ENCODE results near the gene SPATA31D4.
"Not testable (repeated sequence)": the region's sequence is repeated elsewhere in the genome, so short reads cannot be mapped to it uniquely, and the experiment has no call there.

The SPATA31D4 gene

DNA sequence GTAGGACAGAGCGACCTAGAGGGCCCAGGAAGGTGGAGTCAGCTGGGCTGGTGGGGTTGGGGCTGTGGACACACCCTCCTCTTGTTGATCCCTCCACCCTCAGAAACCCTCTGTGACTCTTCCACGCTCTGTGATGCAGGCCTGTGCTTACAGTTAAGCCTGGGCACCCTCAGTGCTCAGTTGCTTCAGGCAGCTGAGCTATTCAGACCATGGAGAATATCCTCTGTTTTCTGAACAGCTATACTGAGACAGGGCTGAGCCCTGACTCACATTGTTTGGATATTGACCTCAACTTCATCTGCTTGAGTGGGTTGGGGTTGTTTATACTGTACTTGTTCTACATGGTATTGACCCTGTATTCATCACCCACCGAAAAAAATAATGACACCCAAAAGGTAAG is at the start of gene SPATA31D4:
TSS of gene SPATA31D4 (plus strand) at position 124 of the 400 bp plus-strand sequence. CDS start at position 210, 86 bp downstream.
- DNase-seq (ENCODE audit: low spot score), result not testable (repeated sequence)

- DNase-seq (ENCODE audit: low spot score), result no peak
These were observed 49.7 kb upstream of the SPATA31D4 start for GRCh38 chr9:81878530-81878929.

DNA sequence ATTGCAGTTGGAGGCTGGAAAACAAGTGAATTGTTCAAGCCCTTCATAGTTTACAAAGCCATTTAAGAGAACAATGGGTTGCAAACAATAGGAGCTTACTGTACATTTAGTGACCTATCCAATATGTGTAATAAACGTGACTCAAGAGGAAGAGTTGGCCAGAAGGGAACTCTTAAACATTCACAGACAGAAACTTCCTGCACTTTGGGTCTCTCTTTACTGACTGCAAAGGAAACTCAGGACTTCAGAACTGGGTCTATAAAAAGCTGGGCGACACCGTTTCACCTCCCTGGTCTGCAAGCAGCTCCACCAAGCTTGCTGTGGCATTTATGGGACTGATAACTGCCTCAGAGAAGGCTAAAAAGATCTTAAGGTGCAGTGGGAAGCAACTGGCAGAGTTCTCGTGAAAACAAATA is 48.7 kb upstream of the SPATA31D4 start:
- DNase-seq (ENCODE audit: low spot score), result no peak

DNA sequence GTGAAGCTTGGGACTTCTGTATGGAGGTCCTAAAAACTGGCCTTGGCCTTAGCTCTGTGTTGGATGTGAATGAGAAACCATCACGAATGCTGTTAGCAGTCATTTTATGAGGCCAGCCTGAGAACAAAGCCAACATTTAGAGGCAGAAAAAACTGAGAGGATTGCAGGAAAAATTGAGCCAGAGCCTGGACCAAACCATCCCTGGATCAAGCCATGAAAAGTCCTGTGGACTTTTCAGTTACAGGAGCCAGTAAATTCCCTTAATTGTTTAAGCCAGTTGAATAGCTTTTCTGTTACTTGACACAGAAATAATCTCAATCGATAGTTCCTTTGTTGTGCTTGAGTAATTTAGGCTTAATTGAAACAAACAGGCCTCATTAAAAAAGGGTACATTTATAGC is 42.6 kb upstream of the SPATA31D4 start:
- DNase-seq (ENCODE audit: low spot score), result no peak

GRCh38 chr9:81886665-81887064 is 41.6 kb upstream of the SPATA31D4 start:
- no peak for DNase-seq (ENCODE audit: low spot score)

DNA sequence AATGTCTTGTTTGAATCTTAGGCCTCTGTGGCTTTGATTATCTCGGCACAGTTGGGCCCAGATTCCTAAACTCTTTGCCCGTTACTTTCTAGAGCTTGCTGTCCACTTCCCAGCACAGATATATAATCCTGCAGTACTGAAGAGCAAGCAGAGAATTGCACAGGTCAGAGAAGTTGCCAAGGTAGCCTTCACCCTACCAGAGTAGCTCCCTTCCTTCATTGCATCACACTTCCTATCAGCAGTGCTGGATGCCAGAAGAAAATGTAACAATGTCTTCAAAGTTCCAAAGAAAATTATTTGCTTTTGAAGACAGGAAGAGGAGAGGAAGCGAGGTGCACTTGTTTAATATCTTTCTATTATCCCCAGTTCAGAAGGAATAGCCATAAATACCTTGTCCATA is 38.1 kb upstream of the SPATA31D4 start:
- no peak for DNase-seq (ENCODE audit: low spot score)

DNA sequence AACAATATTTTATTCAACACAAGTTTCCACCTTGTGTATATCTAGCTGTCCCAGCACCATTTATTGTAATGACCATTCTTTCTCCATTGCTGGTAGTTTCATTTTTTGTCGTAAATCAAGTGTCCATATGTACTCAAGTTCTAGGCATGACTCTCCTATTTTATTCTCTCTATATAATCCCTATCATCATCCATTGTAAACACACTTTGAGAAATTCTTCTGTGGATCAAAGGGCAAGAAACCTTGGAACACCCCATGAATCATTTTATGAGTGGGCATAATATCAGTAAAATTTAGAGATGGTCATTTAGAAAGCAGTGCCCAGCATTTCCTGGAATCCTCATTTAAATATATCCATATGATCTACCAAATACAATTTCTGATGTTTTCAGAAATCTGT is 35.8 kb upstream of the SPATA31D4 start:
- no peak for DNase-seq (ENCODE audit: low spot score)

- DNase-seq (ENCODE audit: low spot score), result no peak
These were observed 34.3 kb upstream of the SPATA31D4 start for GRCh38 chr9:81893929-81894328.

DNA sequence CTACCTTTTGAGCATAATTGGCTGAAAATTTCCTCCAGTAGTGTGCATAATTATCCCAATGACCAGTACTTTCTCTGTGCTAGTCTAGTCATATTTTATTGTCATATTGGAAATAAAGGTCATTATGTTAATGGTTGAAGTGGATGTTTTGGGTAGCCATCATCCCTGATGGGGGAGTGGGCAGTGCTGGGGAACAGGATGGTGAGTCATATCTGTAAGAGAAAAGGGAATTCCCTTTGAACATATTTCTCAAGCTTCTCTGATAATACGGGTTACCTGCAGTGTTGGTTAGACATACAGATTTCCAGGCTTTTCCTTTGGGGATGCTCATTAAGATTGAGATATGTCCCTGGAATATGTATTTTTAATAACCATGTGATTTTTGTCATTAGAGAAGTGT is 33.3 kb upstream of the SPATA31D4 start:
- no peak for DNase-seq (ENCODE audit: low spot score)

DNA sequence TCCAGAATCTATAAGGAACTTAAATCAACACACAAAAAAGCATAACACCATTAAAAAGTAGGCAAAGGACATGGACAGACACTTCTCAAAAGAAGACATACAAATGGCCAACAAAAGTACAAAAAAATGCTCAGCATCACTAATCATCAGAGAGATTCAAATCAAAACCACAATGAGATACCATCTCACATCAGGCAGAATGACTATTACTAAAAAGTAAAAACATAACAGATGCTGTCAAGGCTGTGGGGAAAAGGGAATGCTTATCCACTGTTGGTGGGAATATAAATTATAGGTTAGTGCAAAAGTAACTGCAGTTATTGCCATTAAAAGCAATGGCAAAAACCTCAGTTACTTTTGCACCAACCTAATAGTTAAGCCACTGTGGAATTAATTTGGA is 32.2 kb upstream of the SPATA31D4 start:
- no peak for DNase-seq (ENCODE audit: low spot score)

DNA sequence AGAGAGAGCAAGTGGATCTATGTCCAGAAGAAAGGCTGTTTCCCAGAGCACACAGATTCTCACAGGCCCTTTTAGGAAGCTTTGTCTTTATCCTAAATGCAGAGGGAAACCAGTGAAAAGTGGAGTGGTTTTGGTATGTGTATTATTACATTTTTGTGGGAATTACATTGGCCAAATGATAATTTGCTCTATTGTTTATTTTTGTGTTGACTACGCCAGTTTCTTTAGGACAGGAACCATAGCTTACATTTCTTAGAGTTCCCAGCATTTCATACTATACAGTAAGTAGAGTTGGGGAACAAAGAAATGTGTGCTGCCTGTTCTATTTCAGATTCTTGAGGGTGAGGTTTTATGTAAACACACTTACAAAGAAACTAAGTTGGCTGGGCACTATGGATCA is 29.4 kb upstream of the SPATA31D4 start:
- no peak for DNase-seq (ENCODE audit: low spot score)

DNA sequence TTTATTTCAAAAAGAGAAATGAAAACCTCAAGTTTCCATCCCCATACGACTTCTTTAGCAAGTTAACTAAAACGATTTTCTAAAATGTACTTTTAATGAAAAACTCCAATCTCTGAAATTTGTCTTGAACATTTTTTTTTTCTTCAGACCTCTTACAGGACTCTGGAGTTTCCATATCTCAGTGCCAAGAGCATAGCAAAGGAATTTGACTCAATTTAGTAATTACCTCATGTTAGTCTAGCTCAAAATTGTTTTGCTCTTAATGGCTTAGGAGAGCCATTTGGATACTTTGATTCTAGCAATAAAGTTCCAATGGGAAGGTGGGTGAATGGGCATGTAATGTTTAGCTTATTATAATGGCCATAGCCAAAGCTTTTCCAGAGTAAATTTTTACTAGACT is 26.0 kb upstream of the SPATA31D4 start:
- DNase-seq (ENCODE audit: low spot score), result no peak

DNA sequence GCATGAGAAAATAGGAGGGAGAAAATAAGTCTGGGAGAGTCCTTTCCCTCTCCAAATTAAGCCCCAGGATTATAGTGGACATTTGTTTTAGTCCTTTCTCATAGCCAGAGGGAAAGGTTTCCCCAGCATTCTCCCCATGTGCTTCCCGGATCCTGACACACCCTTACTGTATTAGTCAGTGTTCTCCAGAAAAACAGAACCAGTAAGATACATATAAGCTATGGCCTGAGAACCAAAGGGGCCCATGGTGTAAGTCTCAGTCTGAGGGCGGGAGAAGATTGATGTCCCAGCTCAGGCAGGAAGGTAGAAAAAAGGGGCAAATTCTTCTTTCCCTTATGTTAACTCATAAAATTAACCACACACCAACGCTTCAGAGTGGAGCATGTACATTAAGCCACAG is 25.6 kb upstream of the SPATA31D4 start:
- DNase-seq (ENCODE audit: low spot score), result no peak

GRCh38 chr9:81906671-81907070 is 21.6 kb upstream of the SPATA31D4 start:
- no peak for DNase-seq (ENCODE audit: low spot score)

DNA sequence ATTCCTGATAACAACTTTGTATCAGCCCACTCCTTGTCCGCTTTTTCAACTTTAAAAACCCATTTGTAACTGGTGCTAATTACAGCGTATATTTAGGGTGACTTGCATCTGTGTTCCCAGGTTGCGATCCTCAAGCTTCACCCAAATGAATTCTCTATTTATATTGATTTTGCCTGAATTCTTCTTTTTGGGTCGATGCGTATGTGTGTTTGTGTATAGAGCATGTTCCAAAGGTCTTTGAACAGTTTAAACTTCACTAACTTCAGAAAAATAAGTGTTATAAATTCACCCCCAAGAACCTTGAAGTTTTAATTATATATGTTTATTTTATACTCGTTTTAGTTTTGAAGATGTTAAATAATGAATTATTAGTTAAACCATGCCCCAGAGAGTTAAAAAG is 16.1 kb upstream of the SPATA31D4 start:
- DNase-seq (ENCODE audit: low spot score), result no peak

- DNase-seq (ENCODE audit: low spot score), result no peak
These were observed 12.3 kb upstream of the SPATA31D4 start for GRCh38 chr9:81915801-81916505.

- not testable (repeated sequence) for DNase-seq (ENCODE audit: low spot score)
These were observed 9.7 kb upstream of the SPATA31D4 start for GRCh38 chr9:81918507-81918906.

DNA sequence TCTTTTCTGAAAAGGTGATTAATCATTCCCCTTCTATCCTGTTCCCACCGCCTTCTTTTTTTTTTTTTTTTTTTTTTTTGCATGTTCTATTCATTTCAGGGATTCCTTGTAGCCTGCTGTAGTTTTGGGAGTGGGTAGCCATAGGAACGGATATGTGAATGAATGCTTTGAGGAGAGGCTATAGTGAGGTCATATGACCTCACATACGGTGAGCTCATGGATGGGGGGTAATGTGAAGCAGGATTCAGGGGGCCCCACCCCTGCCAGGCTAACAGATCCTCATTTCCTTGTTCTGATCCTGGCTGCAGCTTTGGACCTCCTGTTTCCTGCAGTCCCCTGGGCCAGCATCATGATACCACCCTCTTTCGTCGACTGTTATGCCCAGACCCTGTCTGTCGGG is 1.9 kb downstream of the SPATA31D4 start:
- DNase-seq (ENCODE audit: low spot score), result not testable (repeated sequence)

GRCh38 chr9:81933547-81933946 is 5.3 kb downstream of the SPATA31D4 start:
- DNase-seq (ENCODE audit: low spot score), result not testable (repeated sequence)

GRCh38 chr9:81943393-81943792 is 15.2 kb downstream of the SPATA31D4 start, which contains the start of gene SPATA31D3:
Gene SPATA31D3 (plus strand): TSS chr9:81943500. CDS start chr9:81943586, 86 bp downstream.
- not testable (repeated sequence) for DNase-seq (ENCODE audit: low spot score)

DNA sequence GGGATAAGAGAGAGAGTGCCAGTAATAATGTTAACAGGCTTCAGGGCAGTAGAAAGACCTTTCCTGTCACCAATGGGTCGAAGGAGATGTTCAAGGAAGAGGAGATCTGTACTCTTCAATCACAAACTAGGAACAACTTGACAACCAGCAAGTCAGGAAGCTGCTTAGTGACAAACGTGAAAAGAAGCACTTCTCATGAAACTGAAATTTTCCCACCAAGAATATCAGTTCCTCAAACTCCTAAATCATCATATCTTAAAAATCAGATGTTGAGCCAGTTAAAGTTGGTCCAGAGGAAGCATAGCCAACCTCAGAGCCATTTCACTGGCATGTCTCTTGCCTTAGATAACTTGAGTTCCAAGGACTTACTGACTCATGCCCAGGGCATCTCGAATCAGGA is 20.4 kb downstream of the SPATA31D4 start:
- DNase-seq (ENCODE audit: low spot score), result not testable (repeated sequence)

DNA sequence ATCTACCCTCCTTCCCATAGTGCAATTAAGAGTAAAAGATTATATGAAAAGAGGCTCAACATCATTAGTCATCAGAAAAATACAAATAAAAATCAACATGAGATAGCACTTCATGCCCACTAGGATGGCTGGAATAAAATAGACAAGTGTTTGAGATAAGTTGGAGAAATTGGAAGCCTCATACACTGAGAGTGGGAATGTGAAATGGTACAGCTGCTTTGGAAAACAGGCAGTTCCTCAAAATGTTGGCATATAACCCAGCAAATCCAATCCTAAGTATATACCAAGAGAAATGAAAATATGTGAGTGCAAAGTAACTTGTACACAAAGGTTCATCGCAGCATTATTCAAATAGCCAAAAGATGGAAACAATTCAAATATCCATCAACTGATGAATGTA is 24.9 kb downstream of the SPATA31D4 start:
- DNase-seq (ENCODE audit: low spot score), result no peak

- DNase-seq (ENCODE audit: low spot score), result no peak
These were observed 27.4 kb downstream of the SPATA31D4 start for GRCh38 chr9:81955625-81956024.

All from hematopoietic multipotent progenitor cell treated with erythropoietin and hydrocortisone succinate and interleukin-3 and kit ligand, for 15 days (in vitro differentiated cells).